A549 (cell line): ENCODE measurements around the gene MVP. TPM values are rescaled to one million over a fixed set of nuclear protein-coding genes. Genes with fewer than 3 reads are reported as not detected.
"Not testable (repeated sequence)": the region's sequence is repeated elsewhere in the genome, so short reads cannot be mapped to it uniquely, and the experiment has no call there.

Source experiments
- ATAC-seq, 2 experiments: fragments of 200-7000 bp in 1 of 2; fragments of >200 bp in 1 of 2; cut with Nextera tagmentation in 1 of 2; cut with Tn5 transposase in 1 of 2; 3 replicates each; pipeline versions ENCODE4 v1.8.0 to v1.9.1; 2018 to 2020; ENCODE audit warnings: mild to moderate bottlenecking in 1 of 2, moderate library complexity in 1 of 2
- CTCF ChIA-PET: fragments of 300-600 bp; sonication (Branson Sonifier 250); formaldehyde crosslinking; extraction: SDS; loops from one replicate; lab custom pipeline; 2021; ENCODE audit warnings: antibody characterized with exemption, inconsistent platforms; lab: Yijun Ruan, JAX
- POLR2A ChIA-PET: fragments of 350-600 bp; formaldehyde crosslinking; extraction: SDS; loops from one replicate; lab custom pipeline; 2021; ENCODE audit warnings: antibody characterized with exemption, inconsistent platforms; lab: Yijun Ruan, JAX
- DNase-seq, 2 experiments: peaks; one replicate each; pipeline versions ENCODE4 v3.0.0 to v3.0.0-alpha.2; 2011 to 2016; ENCODE audit warnings: low read depth in 1 of 2, low spot score in 1 of 2
- FAIRE-seq: peaks from 2 replicates; lab custom pipeline; 2011; peaks lifted over from hg19 to GRCh38; lab: Jason Lieb, UNC
- H3K27ac ChIP-seq, 2 experiments: fragments of >200 bp; sonication (Bioruptor Twin); formaldehyde crosslinking; 3 replicates each; pipeline ENCODE4 v1.5.1; 2016 to 2017
- H3K4me1 ChIP-seq: fragments of >200 bp; sonication (Bioruptor Twin); formaldehyde crosslinking; 3 replicates; pipeline ENCODE4 v1.6.1; 2016
- H3K4me2 ChIP-seq: fragments of >200 bp; sonication (Bioruptor Twin); formaldehyde crosslinking; 3 replicates; pipeline ENCODE4 v1.6.1; 2016
- H3K4me3 ChIP-seq: fragments of >200 bp; sonication (Bioruptor Twin); formaldehyde crosslinking; 3 replicates; pipeline ENCODE4 v1.5.1; 2016
- H3K9me3 ChIP-seq: fragments of >200 bp; sonication (Bioruptor Twin); formaldehyde crosslinking; 3 replicates; pipeline ENCODE4 v1.6.1; 2016
- BCL3 ChIP-seq: fragments of >200 bp; sonication (Bioruptor Twin); formaldehyde crosslinking; IDR thresholded peaks from 3 replicates; pipeline ENCODE4 v1.6.1; 2016
- CBX2 ChIP-seq: fragments of 200-600 bp; sonication (generic); IDR thresholded peaks from 2 replicates; pipeline ENCODE4 v1.6.1; 2016; ENCODE audit warnings: low read depth, mild to moderate bottlenecking, borderline replicate concordance
- CBX8 ChIP-seq: fragments of 200-600 bp; sonication (generic); IDR thresholded peaks from 2 replicates; pipeline ENCODE4 v1.6.1; 2016
- CHD4 ChIP-seq: fragments of 200-600 bp; sonication (generic); IDR thresholded peaks from 2 replicates; pipeline ENCODE4 v1.6.1; 2016; ENCODE audit warnings: antibody characterized with exemption, mild to moderate bottlenecking, borderline replicate concordance
- ELK1 ChIP-seq: fragments of 150-350 bp; IDR thresholded peaks from 2 replicates; pipeline ENCODE4 v1.6.1; 2014; ENCODE audit warnings: low read depth, mild to moderate bottlenecking, low read length
- EP300 ChIP-seq, 2 experiments: fragments of >200 bp; sonication (Bioruptor Twin); formaldehyde crosslinking; IDR thresholded peaks; 2 replicates in 1 of 2; 3 replicates in 1 of 2; pipeline ENCODE4 v1.6.1; 2016 to 2017
- FOSL2 ChIP-seq, 2 experiments: fragments of 450-650 bp in 1 of 2; fragments of >200 bp in 1 of 2; sonication (Bioruptor Twin) in 1 of 2; formaldehyde crosslinking; IDR thresholded peaks; 2 replicates each; pipeline versions ENCODE4 v1.5.0 to v1.6.1; 2016 to 2020; ENCODE audit warnings: mild to moderate bottlenecking in 1 of 2, moderate library complexity in 1 of 2
- HDAC2 ChIP-seq: fragments of 200-600 bp; sonication (generic); IDR thresholded peaks from 2 replicates; pipeline ENCODE4 v1.6.1; 2016
- HES2 ChIP-seq: fragments of >200 bp; sonication (Bioruptor Twin); formaldehyde crosslinking; IDR thresholded peaks from 2 replicates; pipeline ENCODE4 v1.6.1; 2016
- HOXA7 ChIP-seq: fragments of 250-450 bp; sonication (Bioruptor Pico); IDR thresholded peaks from 2 replicates; pipeline ENCODE4 v1.5.0; 2020; ENCODE audit warnings: mild to moderate bottlenecking, moderate library complexity
- JUNB ChIP-seq: fragments of >200 bp; sonication (Bioruptor Twin); formaldehyde crosslinking; IDR thresholded peaks from 2 replicates; pipeline ENCODE4 v1.6.1; 2016
- KDM1A ChIP-seq: fragments of 200-600 bp; sonication (generic); IDR thresholded peaks from 2 replicates; pipeline ENCODE4 v1.6.1; 2016; ENCODE audit warnings: low read depth, mild to moderate bottlenecking
- KDM5A ChIP-seq: fragments of 200-600 bp; sonication (generic); IDR thresholded peaks from 2 replicates; pipeline ENCODE4 v1.6.1; 2016; ENCODE audit warnings: antibody characterized with exemption, mild to moderate bottlenecking
- MYC ChIP-seq: IDR thresholded peaks from 2 replicates; pipeline ENCODE4 v1.6.1; 2012; ENCODE audit warnings: mild to moderate bottlenecking, inconsistent platforms, low read length, improper control_type of control experiment, borderline replicate concordance
- PHF8 ChIP-seq: fragments of 200-600 bp; sonication (generic); IDR thresholded peaks from 2 replicates; pipeline ENCODE4 v1.6.1; 2016; ENCODE audit warnings: low read depth, mild to moderate bottlenecking, antibody characterized with exemption, moderate library complexity, borderline replicate concordance
- POLR2A ChIP-seq: IDR thresholded peaks from 2 replicates; pipeline ENCODE4 v1.6.1; 2012; ENCODE audit warnings: mild to moderate bottlenecking, low read length
- RAD21 ChIP-seq, 2 experiments: fragments of >200 bp in 1 of 2; sonication (Bioruptor Twin) in 1 of 2; formaldehyde crosslinking in 1 of 2; IDR thresholded peaks in 1 of 2; conservative IDR thresholded peaks in 1 of 2; 2 replicates in 1 of 2; 3 replicates in 1 of 2; pipeline ENCODE4 v1.6.1; 2012 to 2018; ENCODE audit warnings: inconsistent platforms in 1 of 2
- RCOR1 ChIP-seq: fragments of 150-350 bp; IDR thresholded peaks from 2 replicates; pipeline ENCODE4 v1.6.1; 2014; ENCODE audit warnings: antibody characterized with exemption, low read length, low read depth
- ZC3H11A ChIP-seq: fragments of 450-650 bp; IDR thresholded peaks from 2 replicates; pipeline ENCODE4 v1.6.1; 2014; ENCODE audit warnings: antibody characterized with exemption, mild to moderate bottlenecking
- ZFP36 ChIP-seq: fragments of 450-650 bp; IDR thresholded peaks from 2 replicates; pipeline ENCODE4 v1.6.1; 2014; ENCODE audit warnings: borderline replicate concordance; ENCODE audit not compliant: partially characterized antibody
- WGBS: methylation state at CpG from one replicate; pipeline ENCODE4 v1.1.6; 2017; ENCODE audit errors: missing lambda C conversion rate; 5-methylcytosine and 5-hydroxymethylcytosine counted together
- polyA plus RNA-seq, 4 experiments: library from polyadenylated mRNA; depleted of rRNA in 3 of 4; stranded (reverse); fragments of >200 nt; fragmentation: RNase III in 1 of 4; extraction: RNeasy Plus Mini Kit Qiagen cat#74134 plus additional on column Dnase treatment in 1 of 4; gene quantifications; 2 replicates in 3 of 4; 3 replicates in 1 of 4; pipeline ENCODE4 v1.2.3, GENCODE V29; 2011 to 2017
- TF ChIP-seq, protein P1 (sequence below): IDR thresholded peaks from 2 replicates; pipeline ENCODE4 v1.6.1; 2012; ENCODE audit warnings: low read depth, borderline replicate concordance

The MVP gene
- polyA plus RNA-seq, 2 of the 4 experiments (the other 2 are of a cell fraction) = 73.3 to 106 TPM

DNA sequence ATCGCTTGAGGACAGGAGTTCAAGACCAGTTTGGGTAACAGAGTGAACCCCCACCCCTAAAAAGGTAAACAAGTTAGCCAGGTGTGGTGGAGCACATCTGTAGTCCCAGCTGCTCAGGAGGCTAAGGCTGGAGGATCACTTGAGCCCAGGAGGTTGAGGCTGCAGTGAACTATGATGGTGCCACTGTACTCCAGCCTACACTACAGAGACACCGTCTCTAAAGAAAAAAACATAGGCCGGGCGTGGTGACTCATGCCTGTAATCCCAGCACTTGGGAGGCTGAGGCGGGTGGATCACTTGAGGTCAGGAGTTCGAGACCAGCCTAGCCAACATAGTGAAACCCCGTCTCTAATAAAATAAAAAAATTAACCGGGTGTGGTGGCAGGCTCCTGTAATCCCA is 48.8 kb downstream of the MVP start:
- FAIRE-seq; DNase-seq; H3K4me2 ChIP-seq; H3K9me3 ChIP-seq; H3K4me3 ChIP-seq; H3K27ac ChIP-seq; ATAC-seq; POLR2A ChIA-PET; H3K4me1 ChIP-seq; TF ChIP-seq FOSL2 (IDR thresholded peaks at IDR 0.05): not testable (repeated sequence)
- WGBS = 68% methylated on average over 8 of the region's 8 CpGs
- CTCF ChIA-PET = interaction anchor here (0.5 to 2.8 kb wide), 4 partner anchors 15 to 162 kb away, joined by 3 to 8 read pairs (median 3); partner anchors contain the start of gene TLCD3B
- TF ChIP-seq FOSL2 (CRISPR knock-in tag; IDR thresholded peaks at IDR 0.05) = peak; percentile 36; the same call in 1 of the 2 replicates

GRCh38 chr16:29871822-29872546 is 51.7 kb downstream of the MVP start:
- peak; percentile 82 for TF ChIP-seq ZFP36
- TF ChIP-seq RAD21 (conservative IDR thresholded peaks at IDR 0.05 in 1 of 2, IDR thresholded peaks at IDR 0.05 in 1 of 2) = no peak
- TF ChIP-seq, all 56 proteins: peak for 1
- DNase-seq (no peak), ATAC-seq (no peak), FAIRE-seq (no peak)
- Histone ChIP-seq H3K9me3 (no peaks in the 10 kb centered on the region), H3K27ac (no peak overlapping the region), H3K4me2 (no peak overlapping the region), H3K4me3 (no peak overlapping the region), H3K4me1 (peaks cover 7% of the 10 kb centered on the region; the same call in 1 of the 3 replicates)
- ChIA-PET POLR2A (interaction anchor here (0.6 kb wide), 1 partner anchor 32 kb away, joined by 3 read pairs; no protein-coding TSS in a partner anchor), CTCF (interaction anchor here (0.7 to 1.5 kb wide), 7 partner anchors 12 to 172 kb away, joined by 3 to 7 read pairs (median 3); partner anchors contain the start of gene PAGR1)
- 86% methylated on average over 10 of the region's 16 CpGs for WGBS

GRCh38 chr16:29873319-29873718 is 53.1 kb downstream of the MVP start:
- DNase-seq (no peak), FAIRE-seq (no peak), ATAC-seq (no peak)
- ChIA-PET CTCF (interaction anchor here (0.9 to 1.3 kb wide), 6 partner anchors 12 to 159 kb away, joined by 3 to 5 read pairs (median 3); no protein-coding TSS in a partner anchor), POLR2A (no interaction called here)
- H3K27ac ChIP-seq = no peak overlapping the region
- H3K4me2 ChIP-seq = no peak overlapping the region
- H3K9me3 ChIP-seq = no peaks in the 10 kb centered on the region
- no peak overlapping the region for H3K4me3 ChIP-seq
- H3K4me1 ChIP-seq = peaks cover 7% of the 10 kb centered on the region; the same call in 1 of the 3 replicates
- TF ChIP-seq HOXA7 (CRISPR knock-in tag) (no peak), BCL3 (no peak), PHF8 (no peak), HES2 (no peak), KDM5A (no peak), POLR2A (no peak), MYC (no peak), CHD4 (no peak), RAD21 (conservative IDR thresholded peaks at IDR 0.05 in 1 of 2, IDR thresholded peaks at IDR 0.05 in 1 of 2) (no peak), CBX8 (no peak), ZFP36 (no peak), ELK1 (no peak), KDM1A (no peak), JUNB (no peak), EP300 (IDR thresholded peaks at IDR 0.05) (no peak), CBX2 (no peak), ZC3H11A (no peak), RCOR1 (no peak), HDAC2 (no peak)
- TF ChIP-seq, protein P1, sequence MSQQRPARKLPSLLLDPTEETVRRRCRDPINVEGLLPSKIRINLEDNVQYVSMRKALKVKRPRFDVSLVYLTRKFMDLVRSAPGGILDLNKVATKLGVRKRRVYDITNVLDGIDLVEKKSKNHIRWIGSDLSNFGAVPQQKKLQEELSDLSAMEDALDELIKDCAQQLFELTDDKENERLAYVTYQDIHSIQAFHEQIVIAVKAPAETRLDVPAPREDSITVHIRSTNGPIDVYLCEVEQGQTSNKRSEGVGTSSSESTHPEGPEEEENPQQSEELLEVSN = no peak
- 95% methylated on average over 11 of the region's 26 CpGs for WGBS
